Naive thymus-derived CD4-positive, alpha-beta T cell (primary cell): ENCODE data around the gene EXD3. TPM values are rescaled to one million over a fixed set of nuclear protein-coding genes. Genes with fewer than 3 reads are reported as not detected.
"Not testable (repeated sequence)": the region's sequence is repeated elsewhere in the genome, so short reads cannot be mapped to it uniquely, and the experiment has no call there.

ENCODE experiments used
- ATAC-seq: fragments of 150-1000 bp; cut with Tn5 transposase; 2 replicates; pipeline ENCODE4 v1.10.0; 2021; ENCODE audit warnings: mild to moderate bottlenecking, moderate library complexity
- CTCF ChIA-PET: fragments of 350-600 bp; sonication (Branson Sonifier 250); formaldehyde crosslinking; loops from one replicate; lab custom pipeline; 2021; ENCODE audit warnings: antibody characterized with exemption; lab: Charles Lee
- POLR2A ChIA-PET: fragments of 350-600 bp; sonication (Branson Sonifier 250); formaldehyde crosslinking; loops from one replicate; lab custom pipeline; 2021; ENCODE audit warnings: antibody characterized with exemption, inconsistent platforms; lab: Charles Lee
- DNase-seq, 9 donors: peaks; one replicate each; pipeline versions ENCODE4 v3.0.0 to v3.0.0-alpha.2; 2020 to 2022; ENCODE audit warnings: mixed read lengths in 1 of 9
- H3K27ac ChIP-seq: one replicate; pipeline ENCODE4 v1.7.0; 2013; ENCODE audit warnings: mild to moderate bottlenecking, low read depth, low read length, moderate library complexity
- H3K27me3 ChIP-seq, 2 donors: one replicate each; pipeline ENCODE4 v1.7.0; 2013; ENCODE audit warnings: low read length in 2 of 2, mild to moderate bottlenecking in 2 of 2, moderate library complexity in 2 of 2; ENCODE audit not compliant: control insufficient read depth in 2 of 2, insufficient read depth in 2 of 2
- H3K36me3 ChIP-seq, 3 experiments: 1 replicate in 2 of 3; 2 replicates in 1 of 3; pipeline ENCODE4 v1.7.0; 2013; ENCODE audit warnings: low read length in 3 of 3, mild to moderate bottlenecking in 3 of 3, moderate library complexity in 1 of 3; ENCODE audit not compliant: insufficient read depth in 3 of 3, control insufficient read depth in 2 of 3
- H3K4me1 ChIP-seq, 2 donors: one replicate each; pipeline ENCODE4 v1.7.0; 2013; ENCODE audit warnings: low read length in 2 of 2, mild to moderate bottlenecking in 2 of 2, moderate library complexity in 1 of 2; ENCODE audit not compliant: control insufficient read depth in 2 of 2, insufficient read depth in 2 of 2
- H3K4me3 ChIP-seq: 2 replicates; pipeline ENCODE4 v1.7.0; 2013; ENCODE audit warnings: mild to moderate bottlenecking, low read length
- H3K9me3 ChIP-seq, 3 experiments: 1 replicate in 2 of 3; 2 replicates in 1 of 3; pipeline ENCODE4 v1.7.0; 2013; ENCODE audit warnings: low read length in 3 of 3; ENCODE audit not compliant: control insufficient read depth in 2 of 3
- H3K27ac Mint-ChIP-seq, 9 donors: one replicate each; pipeline ENCODE4 v1.8.0; 2020 to 2022; ENCODE audit warnings: mixed read lengths in 9 of 9, mild to moderate bottlenecking in 8 of 9, moderate library complexity in 5 of 9, inconsistent platforms in 2 of 9
- H3K27me3 Mint-ChIP-seq, 5 donors: one replicate each; pipeline ENCODE4 v1.8.0; 2021 to 2022; ENCODE audit warnings: mixed read lengths in 5 of 5, mild to moderate bottlenecking in 1 of 5
- H3K36me3 Mint-ChIP-seq, 5 donors: one replicate each; pipeline ENCODE4 v1.8.0; 2020 to 2022; ENCODE audit warnings: mixed read lengths in 5 of 5, mild to moderate bottlenecking in 3 of 5, inconsistent platforms in 1 of 5
- H3K4me1 Mint-ChIP-seq, 7 donors: one replicate each; pipeline ENCODE4 v1.8.0; 2020 to 2022; ENCODE audit warnings: mixed read lengths in 7 of 7, mild to moderate bottlenecking in 3 of 7, inconsistent platforms in 1 of 7
- H3K4me3 Mint-ChIP-seq, 10 donors: one replicate each; pipeline ENCODE4 v1.8.0; 2020 to 2022; ENCODE audit warnings: mild to moderate bottlenecking in 10 of 10, mixed read lengths in 10 of 10, moderate library complexity in 6 of 10, inconsistent platforms in 2 of 10
- H3K9me3 Mint-ChIP-seq, 11 donors: one replicate each; pipeline ENCODE4 v1.8.0; 2020 to 2022; ENCODE audit warnings: mixed read lengths in 11 of 11, mild to moderate bottlenecking in 4 of 11, inconsistent platforms in 1 of 11, moderate library complexity in 1 of 11
- intact Hi-C, 2 donors: fragments of 100-400 bp; cut with micrococcal nuclease; formaldehyde crosslinking; loops; one replicate each; pipeline ENCODE4 v1.15.1; 2023
- polyA plus RNA-seq, 2 donors: library from polyadenylated mRNA; unstranded; fragments of 300-500 nt; fragmentation: Illumina TruSeq; gene quantifications; one replicate each; pipeline ENCODE4 v1.2.3, GENCODE V29; 2021
- total RNA-seq, 6 experiments: library from RNA in 5 of 6; stranded (reverse) in 5 of 6; gene quantifications; 1 replicate in 5 of 6; 2 replicates in 1 of 6; pipeline ENCODE4 v1.2.3 and lab custom pipeline; 2021 to 2026

EXD3 gene
- total and polyA plus RNA-seq, 7 experiments from 2014 or later = 3.5 to 27.2 (median 23.4) TPM

- Mint-ChIP-seq H3K27ac (no peak overlapping the region), H3K36me3 (peaks cover 0 to 22% (median 5%) of the 10 kb centered on the region in 5 donors), H3K4me3 (no peak overlapping the region), H3K9me3 (peaks cover 0 to 5% (median 1%) of the 10 kb centered on the region in 11 donors), H3K4me1 (no peaks in the 10 kb centered on the region), H3K27me3 (no peaks in the 10 kb centered on the region)
- DNase-seq (no peak), ATAC-seq (no peak)
- ChIA-PET CTCF (no interaction called here), POLR2A (no interaction called here)
- Histone ChIP-seq H3K36me3 (no peaks in the 10 kb centered on the region), H3K9me3 (no peaks in the 10 kb centered on the region), H3K4me3 (no peak overlapping the region), H3K27me3 (no peaks in the 10 kb centered on the region), H3K27ac (no peak overlapping the region), H3K4me1 (no peaks in the 10 kb centered on the region)
- intact Hi-C loops = no loop called here
Measured at GRCh38 chr9:137348769-137349470, 74.0 kb downstream of the EXD3 start.

- H3K27me3 Mint-ChIP-seq = no peaks in the 10 kb centered on the region
- no peak overlapping the region for H3K27ac Mint-ChIP-seq
- Histone ChIP-seq H3K27ac (no peak overlapping the region), H3K27me3 (no peaks in the 10 kb centered on the region), H3K9me3 (no peaks in the 10 kb centered on the region), H3K4me1 (no peaks in the 10 kb centered on the region), H3K36me3 (no peaks in the 10 kb centered on the region), H3K4me3 (no peak overlapping the region)
- POLR2A ChIA-PET = no interaction called here
- ATAC-seq = no peak
- no peaks in the 10 kb centered on the region for H3K4me1 Mint-ChIP-seq
- H3K36me3 Mint-ChIP-seq = peaks cover 0 to 22% (median 5%) of the 10 kb centered on the region in 5 donors
- intact Hi-C loops = no loop called here
- no peak overlapping the region for H3K4me3 Mint-ChIP-seq
- DNase-seq = no peak
- peaks cover 0 to 5% (median 1%) of the 10 kb centered on the region in 11 donors for H3K9me3 Mint-ChIP-seq
- CTCF ChIA-PET = no interaction called here
Measured at GRCh38 chr9:137347928-137348327, 75.0 kb downstream of the EXD3 start.

GRCh38 chr9:137342482-137342881 is 80.5 kb downstream of the EXD3 start:
- no peak overlapping the region for H3K27ac ChIP-seq
- Mint-ChIP-seq H3K4me3 (no peak overlapping the region), H3K27ac (no peak overlapping the region), H3K4me1 (peaks cover 0 to 12% (median 0%) of the 10 kb centered on the region in 7 donors), H3K36me3 (peaks cover 0 to 22% (median 5%) of the 10 kb centered on the region in 5 donors), H3K9me3 (peaks cover 0 to 4% (median 1%) of the 10 kb centered on the region in 11 donors), H3K27me3 (no peaks in the 10 kb centered on the region)
- H3K4me1 ChIP-seq = no peaks in the 10 kb centered on the region
- H3K9me3 ChIP-seq = no peaks in the 10 kb centered on the region
- no peak for ATAC-seq
- ChIA-PET CTCF (no interaction called here), POLR2A (no interaction called here)
- DNase-seq = no peak
- no peak overlapping the region for H3K4me3 ChIP-seq
- intact Hi-C loops = no loop called here
- H3K36me3 ChIP-seq = no peaks in the 10 kb centered on the region
- no peaks in the 10 kb centered on the region for H3K27me3 ChIP-seq

GRCh38 chr9:137341227-137341626 is 81.7 kb downstream of the EXD3 start:
- POLR2A ChIA-PET = no interaction called here
- Histone ChIP-seq H3K4me3 (no peak overlapping the region), H3K9me3 (no peaks in the 10 kb centered on the region), H3K36me3 (no peaks in the 10 kb centered on the region), H3K4me1 (no peaks in the 10 kb centered on the region), H3K27me3 (no peaks in the 10 kb centered on the region), H3K27ac (no peak overlapping the region)
- Mint-ChIP-seq H3K27me3 (no peaks in the 10 kb centered on the region), H3K4me1 (peaks cover 0 to 12% (median 0%) of the 10 kb centered on the region in 7 donors), H3K4me3 (no peak overlapping the region), H3K36me3 (peaks cover 0 to 19% (median 6%) of the 10 kb centered on the region in 5 donors), H3K9me3 (peaks cover 0 to 16% (median 4%) of the 10 kb centered on the region in 11 donors), H3K27ac (no peak overlapping the region)
- intact Hi-C loops = no loop called here
- CTCF ChIA-PET = no interaction called here
- DNase-seq (no peak), ATAC-seq (no peak)

GRCh38 chr9:137339908-137340462 is 83.0 kb downstream of the EXD3 start:
- DNase-seq, ATAC-seq, H3K27ac ChIP-seq, intact Hi-C loops, H3K27me3 ChIP-seq, CTCF ChIA-PET, H3K27ac Mint-ChIP-seq, H3K4me1 ChIP-seq, H3K27me3 Mint-ChIP-seq, H3K9me3 ChIP-seq, H3K4me3 Mint-ChIP-seq, POLR2A ChIA-PET, H3K36me3 ChIP-seq, H3K4me3 ChIP-seq: not testable (repeated sequence)
- peaks cover 0 to 12% (median 0%) of the 10 kb centered on the region in 7 donors for H3K4me1 Mint-ChIP-seq
- peaks cover 0 to 20% (median 6%) of the 10 kb centered on the region in 5 donors for H3K36me3 Mint-ChIP-seq
- H3K9me3 Mint-ChIP-seq = peaks cover 0 to 17% (median 7%) of the 10 kb centered on the region in 11 donors

- Histone ChIP-seq H3K9me3 (no peaks in the 10 kb centered on the region), H3K36me3 (no peaks in the 10 kb centered on the region), H3K4me1 (no peaks in the 10 kb centered on the region), H3K27me3 (no peaks in the 10 kb centered on the region), H3K27ac (no peak overlapping the region), H3K4me3 (no peak overlapping the region)
- ChIA-PET POLR2A (no interaction called here), CTCF (no interaction called here)
- peaks cover 0 to 17% (median 10%) of the 10 kb centered on the region in 11 donors for H3K9me3 Mint-ChIP-seq
- no peak overlapping the region for H3K27ac Mint-ChIP-seq
- H3K4me3 Mint-ChIP-seq = no peak overlapping the region
- intact Hi-C loops = no loop called here
- H3K27me3 Mint-ChIP-seq = no peaks in the 10 kb centered on the region
- ATAC-seq (no peak), DNase-seq (no peak)
- H3K36me3 Mint-ChIP-seq = peaks cover 0 to 21% (median 6%) of the 10 kb centered on the region in 5 donors
- H3K4me1 Mint-ChIP-seq = peaks cover 0 to 12% (median 0%) of the 10 kb centered on the region in 7 donors
Measured at GRCh38 chr9:137339045-137339907, 83.7 kb downstream of the EXD3 start.
